Stomach (tissue), 4 donors: Measurements from ENCODE around the gene PSMB11.

Experiments used
- POLR2A ChIP-seq, 4 donors: fragments of 450-650 bp; IDR thresholded peaks; one replicate each; pipeline ENCODE4 v1.6.1; 2016; ENCODE audit warnings: antibody characterized with exemption in 4 of 4, control low read depth in 2 of 4, mild to moderate bottlenecking in 1 of 4, moderate library complexity in 1 of 4
- POLR2AphosphoS5 ChIP-seq, 3 donors: sonication (generic); formaldehyde crosslinking; IDR thresholded peaks; one replicate each; pipeline ENCODE4 v1.6.1; 2016; ENCODE audit warnings: antibody characterized with exemption in 3 of 3
- TF ChIP-seq, protein P1 (sequence below), 7 experiments: fragments of 450-650 bp in 4 of 7; fragments of 200-600 bp in 3 of 7; sonication (generic) in 3 of 7; IDR thresholded peaks; one replicate each; pipeline ENCODE4 v1.5.1; 2016 to 2019; ENCODE audit warnings: antibody characterized with exemption in 7 of 7, control low read depth in 2 of 7, mild to moderate bottlenecking in 1 of 7

DNA sequence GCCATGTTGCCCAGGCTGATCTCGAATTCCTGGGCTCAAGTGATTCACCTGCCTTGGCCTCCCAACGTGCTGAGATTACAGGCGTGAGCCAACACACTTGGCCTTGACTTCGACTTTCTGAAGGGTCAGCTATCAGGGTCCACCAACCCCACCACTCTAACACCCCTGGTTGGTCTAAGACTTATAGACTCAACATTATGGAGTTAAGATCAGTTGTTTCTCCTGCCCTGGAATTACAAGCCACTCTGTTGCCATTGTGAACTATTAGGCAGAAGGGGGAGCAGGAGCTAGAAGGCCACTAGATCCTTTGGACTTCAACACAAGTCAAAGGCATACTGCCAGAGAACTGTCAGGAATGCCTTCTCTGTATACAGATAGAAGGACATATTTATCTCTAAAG, 1.9 kb upstream of the PSMB11 start:
- TF ChIP-seq, protein P1, sequence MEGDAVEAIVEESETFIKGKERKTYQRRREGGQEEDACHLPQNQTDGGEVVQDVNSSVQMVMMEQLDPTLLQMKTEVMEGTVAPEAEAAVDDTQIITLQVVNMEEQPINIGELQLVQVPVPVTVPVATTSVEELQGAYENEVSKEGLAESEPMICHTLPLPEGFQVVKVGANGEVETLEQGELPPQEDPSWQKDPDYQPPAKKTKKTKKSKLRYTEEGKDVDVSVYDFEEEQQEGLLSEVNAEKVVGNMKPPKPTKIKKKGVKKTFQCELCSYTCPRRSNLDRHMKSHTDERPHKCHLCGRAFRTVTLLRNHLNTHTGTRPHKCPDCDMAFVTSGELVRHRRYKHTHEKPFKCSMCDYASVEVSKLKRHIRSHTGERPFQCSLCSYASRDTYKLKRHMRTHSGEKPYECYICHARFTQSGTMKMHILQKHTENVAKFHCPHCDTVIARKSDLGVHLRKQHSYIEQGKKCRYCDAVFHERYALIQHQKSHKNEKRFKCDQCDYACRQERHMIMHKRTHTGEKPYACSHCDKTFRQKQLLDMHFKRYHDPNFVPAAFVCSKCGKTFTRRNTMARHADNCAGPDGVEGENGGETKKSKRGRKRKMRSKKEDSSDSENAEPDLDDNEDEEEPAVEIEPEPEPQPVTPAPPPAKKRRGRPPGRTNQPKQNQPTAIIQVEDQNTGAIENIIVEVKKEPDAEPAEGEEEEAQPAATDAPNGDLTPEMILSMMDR (IDR thresholded peaks at IDR 0.05): no peak
- TF ChIP-seq POLR2A (IDR thresholded peaks at IDR 0.05) (no peak), POLR2AphosphoS5 (IDR thresholded peaks at IDR 0.05) (no peak)
